SK-N-SH (cell line): ENCODE data around the gene FMN1. TPM values are rescaled to one million over a fixed set of nuclear protein-coding genes. Genes with fewer than 3 reads are reported as not detected.

Source experiments
- CTCF ChIA-PET: fragments of 300-600, 350-600 bp; formaldehyde crosslinking; extraction: SDS; loops from one replicate; lab custom pipeline; 2021; lab: Yijun Ruan, JAX
- POLR2A ChIA-PET: fragments of 350-600 bp; sonication (Branson Sonifier 250); formaldehyde crosslinking; extraction: SDS; loops from one replicate; lab custom pipeline; 2020; ENCODE audit warnings: antibody characterized with exemption, inconsistent platforms; lab: Yijun Ruan, JAX
- DNase-seq: peaks from one replicate; pipeline ENCODE4 v3.0.0; 2012
- H2AFZ ChIP-seq: fragments of 200-600 bp; sonication (generic); 2 replicates; pipeline ENCODE4 v1.8.1; 2016; ENCODE audit warnings: antibody characterized with exemption, mild to moderate bottlenecking, low read depth
- H3F3A ChIP-seq: fragments of 200-600 bp; sonication (generic); replicated peaks from 2 replicates; pipeline ENCODE3; 2016; ENCODE audit warnings: antibody characterized with exemption, mild to moderate bottlenecking; ENCODE audit not compliant: insufficient read depth
- H3K27ac ChIP-seq, 2 experiments: fragments of 200-500 bp in 1 of 2; fragments of 200-600 bp in 1 of 2; sonication (Bioruptor generic) in 1 of 2; sonication (generic), shearing (Covaris generic) in 1 of 2; 2 replicates each; pipeline versions ENCODE4 v1.5.1 to v1.6.1; 2014 to 2016; ENCODE audit warnings: low read depth in 2 of 2, inconsistent platforms in 1 of 2, low read length in 1 of 2, mild to moderate bottlenecking in 1 of 2, mixed read lengths in 1 of 2
- H3K27me3 ChIP-seq: fragments of 200-600 bp; sonication (generic), shearing (Covaris generic); 2 replicates; pipeline ENCODE4 v1.6.1; 2016; ENCODE audit warnings: mixed run types; ENCODE audit not compliant: insufficient read depth
- H3K36me3 ChIP-seq, 2 experiments: fragments of 200-500 bp in 1 of 2; fragments of 200-600 bp in 1 of 2; sonication (Bioruptor generic) in 1 of 2; sonication (generic) in 1 of 2; replicated peaks in 1 of 2; 2 replicates each; pipeline versions ENCODE3 to v1.5.1; 2014 to 2016; ENCODE audit warnings: low read length in 1 of 2, mild to moderate bottlenecking in 1 of 2; ENCODE audit not compliant: insufficient read depth in 2 of 2, control insufficient read depth in 1 of 2
- H3K4me1 ChIP-seq, 2 experiments: fragments of 200-500 bp in 1 of 2; fragments of 200-600 bp in 1 of 2; sonication (Bioruptor generic) in 1 of 2; sonication (generic), shearing (Covaris generic) in 1 of 2; 2 replicates each; pipeline versions ENCODE4 v1.5.1 to v1.6.1; 2014 to 2016; ENCODE audit warnings: low read depth in 1 of 2, low read length in 1 of 2, mixed run types in 1 of 2; ENCODE audit not compliant: insufficient read depth in 2 of 2, control insufficient read depth in 1 of 2
- H3K4me2 ChIP-seq: fragments of 200-600 bp; sonication (generic), shearing (Covaris generic); 2 replicates; pipeline ENCODE4 v1.6.1; 2017; ENCODE audit warnings: mixed run types
- H3K4me3 ChIP-seq, 2 experiments: fragments of 200-500 bp in 1 of 2; fragments of 200-600 bp in 1 of 2; sonication (Bioruptor generic) in 1 of 2; sonication (generic), shearing (Covaris generic) in 1 of 2; 2 replicates each; pipeline versions ENCODE4 v1.5.1 to v1.8.1; 2014 to 2016; ENCODE audit warnings: low read depth in 2 of 2, inconsistent platforms in 1 of 2, low read length in 1 of 2, mild to moderate bottlenecking in 1 of 2, mixed read lengths in 1 of 2, moderate library complexity in 1 of 2
- H3K79me2 ChIP-seq: fragments of 200-600 bp; sonication (generic); 2 replicates; pipeline ENCODE4 v1.8.1; 2017; ENCODE audit warnings: mild to moderate bottlenecking; ENCODE audit not compliant: insufficient read depth
- H3K9ac ChIP-seq: fragments of 200-600 bp; sonication (generic); 2 replicates; pipeline ENCODE4 v1.6.1; 2017; ENCODE audit warnings: mixed run types
- H3K9me2 ChIP-seq: fragments of 200-600 bp; sonication (generic); 2 replicates; pipeline ENCODE4 v1.6.1; 2017; ENCODE audit warnings: mixed run types
- H3K9me3 ChIP-seq: fragments of 200-600 bp; sonication (generic); 2 replicates; pipeline ENCODE4 v1.6.1; 2017; ENCODE audit warnings: mixed run types, mild to moderate bottlenecking, moderate library complexity
- H4K20me1 ChIP-seq: fragments of 200-600 bp; sonication (generic); 2 replicates; pipeline ENCODE4 v1.6.1; 2017; ENCODE audit warnings: mild to moderate bottlenecking, mixed run types; ENCODE audit not compliant: insufficient read depth
- ELF1 ChIP-seq: IDR thresholded peaks from 2 replicates; pipeline ENCODE4 v1.4.0; 2012
- EP300 ChIP-seq, 2 experiments: IDR thresholded peaks; 2 replicates each; pipeline versions ENCODE4 v1.4.0 to v1.6.1; 2012; ENCODE audit warnings: borderline replicate concordance in 1 of 2, low read depth in 1 of 2, low read length in 1 of 2
- EZH2phosphoT487 ChIP-seq: fragments of 200-600 bp; sonication (generic); IDR thresholded peaks from 2 replicates; pipeline ENCODE4 v1.6.1; 2017; ENCODE audit warnings: low read depth, mixed run types, mild to moderate bottlenecking, antibody characterized with exemption, moderate library complexity, borderline replicate concordance
- FOSL2 ChIP-seq: IDR thresholded peaks from 2 replicates; pipeline ENCODE4 v1.4.0; 2012; ENCODE audit warnings: low read depth, mild to moderate bottlenecking, moderate library complexity, borderline replicate concordance
- FOXM1 ChIP-seq: IDR thresholded peaks from 2 replicates; pipeline ENCODE4 v1.4.0; 2012; ENCODE audit warnings: low read depth, mild to moderate bottlenecking
- GABPA ChIP-seq: IDR thresholded peaks from 2 replicates; pipeline ENCODE4 v1.4.0; 2012; ENCODE audit warnings: low read depth, mild to moderate bottlenecking
- JUND ChIP-seq: IDR thresholded peaks from 2 replicates; pipeline ENCODE4 v1.4.0; 2012
- MEF2A ChIP-seq: IDR thresholded peaks from 2 replicates; pipeline ENCODE4 v1.4.0; 2012; ENCODE audit warnings: low read depth, borderline replicate concordance
- RAD21 ChIP-seq: IDR thresholded peaks from 2 replicates; pipeline ENCODE4 v1.6.1; 2012; ENCODE audit warnings: mild to moderate bottlenecking, low read length
- RFX5 ChIP-seq: IDR thresholded peaks from 2 replicates; pipeline ENCODE4 v1.6.1; 2012; ENCODE audit warnings: mild to moderate bottlenecking, improper control_type of control experiment, low read length
- SIN3A ChIP-seq: IDR thresholded peaks from 2 replicates; pipeline ENCODE4 v1.6.1; 2012; ENCODE audit warnings: low read depth, mild to moderate bottlenecking, low read length, moderate library complexity, borderline replicate concordance
- TEAD4 ChIP-seq: IDR thresholded peaks from 2 replicates; pipeline ENCODE4 v1.4.0; 2012; ENCODE audit warnings: mild to moderate bottlenecking, borderline replicate concordance; ENCODE audit not compliant: insufficient read depth
- YY1 ChIP-seq: IDR thresholded peaks from 2 replicates; pipeline ENCODE4 v1.4.0; 2012; ENCODE audit warnings: low read depth, mild to moderate bottlenecking
- WGBS: methylation state at CpG from one replicate; pipeline ENCODE4 v1.1.6; 2017; ENCODE audit warnings: low lambda C conversion rate; 5-methylcytosine and 5-hydroxymethylcytosine counted together
- polyA plus RNA-seq, 3 experiments: library from polyadenylated mRNA; depleted of rRNA; stranded (reverse); fragments of >200 nt; gene quantifications; 2 replicates each; pipeline ENCODE4 v1.2.3, GENCODE V29; 2012
- TF ChIP-seq, protein P1 (sequence below): IDR thresholded peaks from 2 replicates; pipeline ENCODE4; 2012
- TF ChIP-seq, protein P2 (sequence below): fragments of 150-350 bp; IDR thresholded peaks from 2 replicates; pipeline ENCODE4 v1.6.1; 2016; ENCODE audit warnings: mild to moderate bottlenecking, low read depth, low read length
- TF ChIP-seq, protein P3 (sequence below): IDR thresholded peaks from 2 replicates; pipeline ENCODE4 v1.4.0; 2012; ENCODE audit warnings: low read depth, borderline replicate concordance
- TF ChIP-seq, protein P4 (sequence below): fragments of 200-600 bp; sonication (generic); IDR thresholded peaks from 2 replicates; pipeline ENCODE4 v1.6.1; 2017; ENCODE audit warnings: antibody characterized with exemption, mild to moderate bottlenecking, moderate library complexity
- TF ChIP-seq, protein P5 (sequence below): IDR thresholded peaks from 2 replicates; pipeline ENCODE4 v1.4.0; 2012; ENCODE audit warnings: low read depth, borderline replicate concordance

The FMN1 gene
- polyA plus RNA-seq, 1 of the 3 experiments (the other 2 are of a cell fraction) = 9.1 TPM

DNA sequence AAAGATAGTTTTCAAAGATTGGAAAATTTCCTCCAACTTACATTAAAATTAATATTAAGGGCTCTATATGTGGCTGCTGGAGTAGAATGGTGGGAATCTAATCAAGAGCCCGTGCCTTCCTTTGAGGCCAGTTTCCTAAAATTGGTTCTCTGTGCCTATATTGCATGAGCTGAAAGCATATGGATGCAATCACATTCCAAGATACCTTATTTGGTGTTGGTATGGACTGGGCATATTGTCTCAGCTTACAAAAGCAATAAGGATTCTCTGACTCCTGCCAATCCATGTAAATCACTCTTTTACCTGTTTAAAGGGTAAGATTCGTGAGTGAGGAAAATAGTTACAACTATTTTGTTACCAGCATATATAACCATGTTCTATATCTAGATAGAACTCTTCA, 365.1 kb downstream of the FMN1 start:
- no peaks in the 10 kb centered on the region for H3K9me3 ChIP-seq
- CTCF ChIA-PET = no interaction called here
- H3K9me2 ChIP-seq = no peaks in the 10 kb centered on the region
- H3F3A ChIP-seq = peaks cover 82% of the 10 kb centered on the region
- H3K27ac ChIP-seq = peak overlapping the region; percentile 55 to 93; a peak in 3 of 4 replicates
- peak overlapping the region; percentile 68 for H3K4me2 ChIP-seq
- peak overlapping the region; percentile 56; the same call in 1 of the 2 replicates for H3K9ac ChIP-seq
- H3K4me1 ChIP-seq = peaks cover 0 to 43% of the 10 kb centered on the region in 2 experiments; a peak in 3 of 4 replicates
- no peak for DNase-seq
- TF ChIP-seq JUND = no peak
- TF ChIP-seq YY1 = no peak
- TF ChIP-seq TEAD4 = no peak
- TF ChIP-seq, protein P1, sequence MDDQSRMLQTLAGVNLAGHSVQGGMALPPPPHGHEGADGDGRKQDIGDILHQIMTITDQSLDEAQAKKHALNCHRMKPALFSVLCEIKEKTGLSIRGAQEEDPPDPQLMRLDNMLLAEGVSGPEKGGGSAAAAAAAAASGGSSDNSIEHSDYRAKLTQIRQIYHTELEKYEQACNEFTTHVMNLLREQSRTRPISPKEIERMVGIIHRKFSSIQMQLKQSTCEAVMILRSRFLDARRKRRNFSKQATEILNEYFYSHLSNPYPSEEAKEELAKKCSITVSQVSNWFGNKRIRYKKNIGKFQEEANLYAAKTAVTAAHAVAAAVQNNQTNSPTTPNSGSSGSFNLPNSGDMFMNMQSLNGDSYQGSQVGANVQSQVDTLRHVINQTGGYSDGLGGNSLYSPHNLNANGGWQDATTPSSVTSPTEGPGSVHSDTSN = no peak
- TF ChIP-seq EP300 (IDR thresholded peaks at IDR 0.05; ENCODE audit: borderline replicate concordance in 1 of 2, low read depth in 1 of 2, low read length in 1 of 2) = no peak
- TF ChIP-seq RAD21 = no peak
- TF ChIP-seq MEF2A = no peak
- TF ChIP-seq GABPA = no peak
- POLR2A ChIA-PET = no interaction called here
- H4K20me1 ChIP-seq = no peaks in the 10 kb centered on the region; the same call in 1 of the 2 replicates
- no peak overlapping the region for H3K4me3 ChIP-seq
- H2AFZ ChIP-seq = no peak overlapping the region
- H3K36me3 ChIP-seq = peaks cover 5 to 31% of the 10 kb centered on the region in 2 experiments
- peaks cover 28% of the 10 kb centered on the region; the same call in 1 of the 2 replicates for H3K79me2 ChIP-seq
- WGBS = 81% methylated on average over 2 of the region's 2 CpGs
- no peaks in the 10 kb centered on the region for H3K27me3 ChIP-seq

DNA sequence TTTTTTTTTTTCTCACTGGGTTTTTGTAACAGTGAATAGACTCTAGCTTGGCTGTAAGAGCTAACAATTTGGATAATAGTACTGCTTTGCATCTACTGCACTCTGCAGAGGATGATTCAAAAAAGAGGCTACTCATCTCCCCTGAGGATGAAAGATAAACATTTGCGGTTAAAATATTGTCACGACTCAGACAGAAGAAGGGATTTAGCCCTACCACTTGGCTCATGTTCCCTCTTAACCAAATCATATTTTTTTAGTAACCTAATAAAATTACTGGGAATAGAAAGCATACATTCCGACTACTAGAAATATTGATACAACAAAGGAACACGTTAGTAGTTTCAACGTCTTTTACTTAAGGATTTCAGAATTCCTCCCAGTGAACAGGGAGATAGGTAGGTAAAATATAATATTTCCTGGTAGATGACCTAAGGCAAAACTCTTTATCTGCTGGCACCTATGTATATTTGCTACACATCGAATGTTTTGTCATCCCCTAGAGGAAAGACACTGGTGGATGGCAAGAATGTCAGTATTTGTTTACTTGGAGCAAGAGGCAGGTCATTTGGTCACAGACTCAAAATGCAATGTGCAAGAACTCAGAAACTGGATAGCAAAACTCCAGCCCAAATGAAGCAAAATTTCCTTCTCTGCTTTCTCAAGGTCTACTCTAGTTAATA, 365.9 kb downstream of the FMN1 start:
- peak overlapping the region; percentile 68 for H3K4me2 ChIP-seq
- H3F3A ChIP-seq = peaks cover 85% of the 10 kb centered on the region
- H4K20me1 ChIP-seq = no peaks in the 10 kb centered on the region; the same call in 1 of the 2 replicates
- WGBS = 15% methylated on average over 6 of the region's 6 CpGs
- no peaks in the 10 kb centered on the region for H3K9me2 ChIP-seq
- H3K4me1 ChIP-seq = peaks cover 0 to 48% of the 10 kb centered on the region in 2 experiments; a peak in 3 of 4 replicates
- peak overlapping the region; percentile 54 to 93; a peak in 3 of 4 replicates for H3K27ac ChIP-seq
- peaks cover 5 to 32% of the 10 kb centered on the region in 2 experiments for H3K36me3 ChIP-seq
- H2AFZ ChIP-seq = no peak overlapping the region
- no peak overlapping the region for H3K4me3 ChIP-seq
- DNase-seq = no peak
- H3K27me3 ChIP-seq = no peaks in the 10 kb centered on the region
- ChIA-PET CTCF (no interaction called here), POLR2A (no interaction called here)
- H3K9ac ChIP-seq = peak overlapping the region; percentile 56; the same call in 1 of the 2 replicates
- H3K9me3 ChIP-seq = no peaks in the 10 kb centered on the region
- peaks cover 33% of the 10 kb centered on the region; the same call in 1 of the 2 replicates for H3K79me2 ChIP-seq
- TF ChIP-seq YY1 = no peak
- TF ChIP-seq, protein P2, sequence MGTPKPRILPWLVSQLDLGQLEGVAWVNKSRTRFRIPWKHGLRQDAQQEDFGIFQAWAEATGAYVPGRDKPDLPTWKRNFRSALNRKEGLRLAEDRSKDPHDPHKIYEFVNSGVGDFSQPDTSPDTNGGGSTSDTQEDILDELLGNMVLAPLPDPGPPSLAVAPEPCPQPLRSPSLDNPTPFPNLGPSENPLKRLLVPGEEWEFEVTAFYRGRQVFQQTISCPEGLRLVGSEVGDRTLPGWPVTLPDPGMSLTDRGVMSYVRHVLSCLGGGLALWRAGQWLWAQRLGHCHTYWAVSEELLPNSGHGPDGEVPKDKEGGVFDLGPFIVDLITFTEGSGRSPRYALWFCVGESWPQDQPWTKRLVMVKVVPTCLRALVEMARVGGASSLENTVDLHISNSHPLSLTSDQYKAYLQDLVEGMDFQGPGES = no peak
- TF ChIP-seq FOXM1 = 0 out of 2 replicates have a peak, but pooled peaks have one; percentile 20
- no peak for TF ChIP-seq ELF1
- TF ChIP-seq EP300 (IDR thresholded peaks at IDR 0.05; ENCODE audit: borderline replicate concordance in 1 of 2, low read depth in 1 of 2, low read length in 1 of 2) = peak in 1 of 2 experiments; percentile 64; a peak in 1 of 4 replicates
- TF ChIP-seq FOSL2 = peak; percentile 63
- TF ChIP-seq, protein P3, sequence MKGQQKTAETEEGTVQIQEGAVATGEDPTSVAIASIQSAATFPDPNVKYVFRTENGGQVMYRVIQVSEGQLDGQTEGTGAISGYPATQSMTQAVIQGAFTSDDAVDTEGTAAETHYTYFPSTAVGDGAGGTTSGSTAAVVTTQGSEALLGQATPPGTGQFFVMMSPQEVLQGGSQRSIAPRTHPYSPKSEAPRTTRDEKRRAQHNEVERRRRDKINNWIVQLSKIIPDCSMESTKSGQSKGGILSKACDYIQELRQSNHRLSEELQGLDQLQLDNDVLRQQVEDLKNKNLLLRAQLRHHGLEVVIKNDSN = no peak
- TF ChIP-seq, protein P4, sequence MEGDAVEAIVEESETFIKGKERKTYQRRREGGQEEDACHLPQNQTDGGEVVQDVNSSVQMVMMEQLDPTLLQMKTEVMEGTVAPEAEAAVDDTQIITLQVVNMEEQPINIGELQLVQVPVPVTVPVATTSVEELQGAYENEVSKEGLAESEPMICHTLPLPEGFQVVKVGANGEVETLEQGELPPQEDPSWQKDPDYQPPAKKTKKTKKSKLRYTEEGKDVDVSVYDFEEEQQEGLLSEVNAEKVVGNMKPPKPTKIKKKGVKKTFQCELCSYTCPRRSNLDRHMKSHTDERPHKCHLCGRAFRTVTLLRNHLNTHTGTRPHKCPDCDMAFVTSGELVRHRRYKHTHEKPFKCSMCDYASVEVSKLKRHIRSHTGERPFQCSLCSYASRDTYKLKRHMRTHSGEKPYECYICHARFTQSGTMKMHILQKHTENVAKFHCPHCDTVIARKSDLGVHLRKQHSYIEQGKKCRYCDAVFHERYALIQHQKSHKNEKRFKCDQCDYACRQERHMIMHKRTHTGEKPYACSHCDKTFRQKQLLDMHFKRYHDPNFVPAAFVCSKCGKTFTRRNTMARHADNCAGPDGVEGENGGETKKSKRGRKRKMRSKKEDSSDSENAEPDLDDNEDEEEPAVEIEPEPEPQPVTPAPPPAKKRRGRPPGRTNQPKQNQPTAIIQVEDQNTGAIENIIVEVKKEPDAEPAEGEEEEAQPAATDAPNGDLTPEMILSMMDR = no peak
- TF ChIP-seq, protein P5, sequence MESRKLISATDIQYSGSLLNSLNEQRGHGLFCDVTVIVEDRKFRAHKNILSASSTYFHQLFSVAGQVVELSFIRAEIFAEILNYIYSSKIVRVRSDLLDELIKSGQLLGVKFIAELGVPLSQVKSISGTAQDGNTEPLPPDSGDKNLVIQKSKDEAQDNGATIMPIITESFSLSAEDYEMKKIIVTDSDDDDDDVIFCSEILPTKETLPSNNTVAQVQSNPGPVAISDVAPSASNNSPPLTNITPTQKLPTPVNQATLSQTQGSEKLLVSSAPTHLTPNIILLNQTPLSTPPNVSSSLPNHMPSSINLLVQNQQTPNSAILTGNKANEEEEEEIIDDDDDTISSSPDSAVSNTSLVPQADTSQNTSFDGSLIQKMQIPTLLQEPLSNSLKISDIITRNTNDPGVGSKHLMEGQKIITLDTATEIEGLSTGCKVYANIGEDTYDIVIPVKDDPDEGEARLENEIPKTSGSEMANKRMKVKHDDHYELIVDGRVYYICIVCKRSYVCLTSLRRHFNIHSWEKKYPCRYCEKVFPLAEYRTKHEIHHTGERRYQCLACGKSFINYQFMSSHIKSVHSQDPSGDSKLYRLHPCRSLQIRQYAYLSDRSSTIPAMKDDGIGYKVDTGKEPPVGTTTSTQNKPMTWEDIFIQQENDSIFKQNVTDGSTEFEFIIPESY = 0 out of 2 replicates have a peak, but pooled peaks have one; percentile 7
- no peak for TF ChIP-seq SIN3A
- TF ChIP-seq EZH2phosphoT487 = no peak
- TF ChIP-seq RFX5 = no peak
